ENCODE measurements around the gene SNAPC4. TPM values are rescaled to one million over a fixed set of nuclear protein-coding genes. Genes with fewer than 3 reads are reported as not detected.

SNAPC4 gene
- total RNA-seq, 2 donors from 2014 or later, result 18.0 to 18.7 TPM

DNA sequence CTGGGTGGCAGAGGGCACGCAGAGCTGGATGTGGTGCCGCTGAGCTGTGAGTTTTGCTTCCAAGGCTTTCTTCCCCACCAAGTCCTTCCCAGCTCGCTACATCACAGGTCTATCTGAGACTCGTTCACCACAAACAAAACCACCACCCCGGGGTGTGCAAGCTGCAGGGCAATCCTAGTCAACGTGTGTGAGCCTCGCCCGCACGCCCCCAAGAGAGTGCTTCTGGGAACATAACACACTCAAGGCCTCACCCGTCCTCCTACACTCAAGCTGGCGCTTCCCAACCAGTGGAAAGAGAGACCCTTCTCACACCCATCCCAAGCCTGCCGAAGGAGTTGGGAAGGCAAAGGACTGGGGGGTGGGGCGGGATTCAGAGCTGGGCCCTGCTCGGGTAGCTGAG lies 10.6 kb downstream of the SNAPC4 start:
- Histone ChIP-seq H3K9me3 (ENCODE audit: control insufficient read depth, low read length) (no peaks in the 10 kb centered on the region), H3K4me3 (ENCODE audit: low read length) (no peak overlapping the region), H3K36me3 (ENCODE audit: control insufficient read depth, insufficient read depth, low read length) (peaks cover 86% of the 10 kb centered on the region), H3K27me3 (ENCODE audit: control insufficient read depth, insufficient read depth, low read length, poor library complexity, severe bottlenecking) (no peaks in the 10 kb centered on the region), H3K27ac (ENCODE audit: low read depth, low read length) (no peak overlapping the region), H3K4me1 (ENCODE audit: control insufficient read depth, insufficient read depth, low read length) (no peaks in the 10 kb centered on the region), H3K9ac (ENCODE audit: extremely low read depth, low read length, poor library complexity, severe bottlenecking) (no peak overlapping the region)
- 90 to 100% methylated on average over 10 to 14 of the region's 14 CpGs for WGBS, 2 experiments (ENCODE audit: insufficient coverage in 1 of 2, insufficient read length in 1 of 2)
- no peak overlapping the region for H3K4me3 Mint-ChIP-seq
- TF ChIP-seq, protein P1, sequence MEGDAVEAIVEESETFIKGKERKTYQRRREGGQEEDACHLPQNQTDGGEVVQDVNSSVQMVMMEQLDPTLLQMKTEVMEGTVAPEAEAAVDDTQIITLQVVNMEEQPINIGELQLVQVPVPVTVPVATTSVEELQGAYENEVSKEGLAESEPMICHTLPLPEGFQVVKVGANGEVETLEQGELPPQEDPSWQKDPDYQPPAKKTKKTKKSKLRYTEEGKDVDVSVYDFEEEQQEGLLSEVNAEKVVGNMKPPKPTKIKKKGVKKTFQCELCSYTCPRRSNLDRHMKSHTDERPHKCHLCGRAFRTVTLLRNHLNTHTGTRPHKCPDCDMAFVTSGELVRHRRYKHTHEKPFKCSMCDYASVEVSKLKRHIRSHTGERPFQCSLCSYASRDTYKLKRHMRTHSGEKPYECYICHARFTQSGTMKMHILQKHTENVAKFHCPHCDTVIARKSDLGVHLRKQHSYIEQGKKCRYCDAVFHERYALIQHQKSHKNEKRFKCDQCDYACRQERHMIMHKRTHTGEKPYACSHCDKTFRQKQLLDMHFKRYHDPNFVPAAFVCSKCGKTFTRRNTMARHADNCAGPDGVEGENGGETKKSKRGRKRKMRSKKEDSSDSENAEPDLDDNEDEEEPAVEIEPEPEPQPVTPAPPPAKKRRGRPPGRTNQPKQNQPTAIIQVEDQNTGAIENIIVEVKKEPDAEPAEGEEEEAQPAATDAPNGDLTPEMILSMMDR (conservative IDR thresholded peaks at IDR 0.05), result no peak
- no peaks in the 10 kb centered on the region for H3K9me3 Mint-ChIP-seq
- H3K27me3 Mint-ChIP-seq (ENCODE audit: insufficient read depth), result no peaks in the 10 kb centered on the region
- H3K4me1 Mint-ChIP-seq, result no peaks in the 10 kb centered on the region
- H3K27ac Mint-ChIP-seq, result no peak overlapping the region
- no peak for DNase-seq
- peaks cover 66% of the 10 kb centered on the region for H3K36me3 Mint-ChIP-seq (ENCODE audit: low read depth)

DNA sequence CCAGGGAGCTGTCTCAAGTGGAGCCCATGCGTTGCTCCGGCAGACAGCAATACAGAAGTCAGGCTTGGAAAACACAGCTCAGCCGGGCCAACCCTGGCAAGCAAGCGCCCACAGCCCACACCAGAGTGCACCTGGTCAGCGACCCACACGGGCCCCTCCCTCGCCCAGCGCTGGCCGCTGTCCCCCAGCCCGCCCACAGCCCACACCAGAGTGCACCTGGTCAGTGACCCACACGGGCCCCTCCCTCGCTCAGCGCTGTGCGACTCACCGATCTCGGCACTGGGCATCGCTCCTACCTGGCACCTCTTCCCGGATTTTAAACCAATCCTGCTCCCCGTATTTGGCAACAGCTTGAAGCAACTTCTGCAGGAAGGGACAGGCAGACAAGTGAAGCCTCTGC lies 12.8 kb downstream of the SNAPC4 start:
- Mint-ChIP-seq H3K4me3 (no peak overlapping the region), H3K36me3 (ENCODE audit: low read depth) (peaks cover 67% of the 10 kb centered on the region), H3K4me1 (no peaks in the 10 kb centered on the region), H3K9me3 (no peaks in the 10 kb centered on the region), H3K27me3 (ENCODE audit: insufficient read depth) (no peaks in the 10 kb centered on the region), H3K27ac (no peak overlapping the region)
- Histone ChIP-seq H3K27me3 (ENCODE audit: control insufficient read depth, insufficient read depth, low read length, poor library complexity, severe bottlenecking) (no peaks in the 10 kb centered on the region), H3K9me3 (ENCODE audit: control insufficient read depth, low read length) (no peaks in the 10 kb centered on the region), H3K27ac (ENCODE audit: low read depth, low read length) (no peak overlapping the region), H3K4me3 (ENCODE audit: low read length) (no peak overlapping the region), H3K9ac (ENCODE audit: extremely low read depth, low read length, poor library complexity, severe bottlenecking) (no peak overlapping the region), H3K4me1 (ENCODE audit: control insufficient read depth, insufficient read depth, low read length) (no peaks in the 10 kb centered on the region), H3K36me3 (ENCODE audit: control insufficient read depth, insufficient read depth, low read length) (peaks cover 84% of the 10 kb centered on the region)
- TF ChIP-seq, protein P1 (conservative IDR thresholded peaks at IDR 0.05), result no peak
- 95 to 97% methylated on average over 17 to 19 of the region's 19 CpGs for WGBS, 2 experiments (ENCODE audit: insufficient coverage in 1 of 2, insufficient read length in 1 of 2)
- no peak for DNase-seq

DNA sequence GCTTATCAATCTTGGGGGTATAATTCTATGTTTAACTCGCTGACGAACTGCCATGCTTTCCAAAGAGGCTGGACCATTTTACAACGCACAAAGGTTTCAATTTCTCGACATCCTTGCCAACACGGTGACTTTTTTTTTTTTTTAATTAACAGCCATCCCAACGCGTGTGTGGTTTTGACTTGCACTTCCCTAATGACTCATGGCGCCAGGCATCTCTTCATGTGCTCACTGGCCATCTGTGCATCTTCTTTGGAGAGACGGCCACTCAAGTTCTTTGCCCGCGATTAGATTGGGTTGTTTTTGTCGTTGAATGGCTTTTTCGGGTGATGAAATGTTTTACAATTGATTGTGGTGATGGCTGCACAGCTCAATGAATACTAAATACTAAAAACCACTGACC lies 14.0 kb downstream of the SNAPC4 start:
- Mint-ChIP-seq H3K4me1 (no peaks in the 10 kb centered on the region), H3K36me3 (ENCODE audit: low read depth) (peaks cover 64% of the 10 kb centered on the region), H3K4me3 (no peak overlapping the region), H3K27ac (no peak overlapping the region), H3K27me3 (ENCODE audit: insufficient read depth) (no peaks in the 10 kb centered on the region), H3K9me3 (no peaks in the 10 kb centered on the region)
- Histone ChIP-seq H3K4me3 (ENCODE audit: low read length) (no peak overlapping the region), H3K9me3 (ENCODE audit: control insufficient read depth, low read length) (no peaks in the 10 kb centered on the region), H3K27me3 (ENCODE audit: control insufficient read depth, insufficient read depth, low read length, poor library complexity, severe bottlenecking) (no peaks in the 10 kb centered on the region), H3K9ac (ENCODE audit: extremely low read depth, low read length, poor library complexity, severe bottlenecking) (no peak overlapping the region), H3K36me3 (ENCODE audit: control insufficient read depth, insufficient read depth, low read length) (peaks cover 72% of the 10 kb centered on the region), H3K4me1 (ENCODE audit: control insufficient read depth, insufficient read depth, low read length) (no peaks in the 10 kb centered on the region), H3K27ac (ENCODE audit: low read depth, low read length) (no peak overlapping the region)
- DNase-seq, result no peak
- TF ChIP-seq, protein P1 (conservative IDR thresholded peaks at IDR 0.05), result no peak
- 90 to 98% methylated on average over 6 to 11 of the region's 13 CpGs for WGBS, 2 experiments (ENCODE audit: insufficient coverage in 1 of 2, insufficient read length in 1 of 2)

Measured in endodermal cell (in vitro differentiated cells).